Upper lobe of left lung (tissue), 6 donors: ENCODE results near the gene LMBRD2. TPM values are rescaled to one million over a fixed set of nuclear protein-coding genes. Genes with fewer than 3 reads are reported as not detected.

Source experiments
- ATAC-seq, 2 donors: fragments of 200-7000 bp; cut with Tn5 transposase; one replicate each; pipeline ENCODE4 v1.9.1; 2022; ENCODE audit warnings: mild to moderate bottlenecking in 2 of 2, moderate library complexity in 2 of 2; ENCODE audit not compliant: low FRiP score in 2 of 2
- DNase-seq, 2 donors: peaks; one replicate each; pipeline ENCODE4 v3.0.0-alpha.2; 2019 to 2020
- H3K27ac ChIP-seq, 4 donors: fragments of 200-600 bp; sonication (generic); one replicate each; pipeline ENCODE4 v1.5.1; 2016 to 2019
- H3K27me3 ChIP-seq, 4 donors: fragments of 200-600 bp; sonication (generic); one replicate each; pipeline ENCODE4 v1.5.1; 2017 to 2019
- H3K36me3 ChIP-seq, 4 donors: fragments of 200-600 bp; sonication (generic); one replicate each; pipeline ENCODE4 v1.5.1; 2016 to 2019
- H3K4me1 ChIP-seq, 4 donors: fragments of 200-600 bp; sonication (generic); one replicate each; pipeline ENCODE4 v1.5.1; 2018 to 2019
- H3K4me3 ChIP-seq, 4 donors: fragments of 200-600 bp; sonication (generic); one replicate each; pipeline ENCODE4 v1.5.1; 2017 to 2019; ENCODE audit warnings: mild to moderate bottlenecking in 2 of 4, moderate library complexity in 1 of 4
- H3K9me3 ChIP-seq, 4 donors: fragments of 200-600 bp; sonication (generic); one replicate each; pipeline ENCODE4 v1.5.1; 2018 to 2019
- CTCF ChIP-seq, 6 experiments: fragments of 450-650 bp in 4 of 6; fragments of 200-600 bp in 2 of 6; sonication (generic) in 2 of 6; IDR thresholded peaks; one replicate each; pipeline ENCODE4 v1.5.1; 2016 to 2019; ENCODE audit warnings: antibody characterized with exemption in 6 of 6
- EP300 ChIP-seq, 4 donors: sonication (generic); formaldehyde crosslinking; IDR thresholded peaks; one replicate each; pipeline ENCODE4 v1.5.1; 2017; ENCODE audit warnings: antibody characterized with exemption in 4 of 4, control low read depth in 2 of 4
- POLR2A ChIP-seq, 4 donors: fragments of 450-650 bp; IDR thresholded peaks; one replicate each; pipeline ENCODE4 v1.5.1; 2016 to 2017; ENCODE audit warnings: antibody characterized with exemption in 4 of 4, mild to moderate bottlenecking in 2 of 4
- POLR2AphosphoS5 ChIP-seq, 2 donors: sonication (generic); formaldehyde crosslinking; IDR thresholded peaks; one replicate each; pipeline ENCODE4 v1.5.1; 2017; ENCODE audit warnings: antibody characterized with exemption in 2 of 2
- WGBS, 2 donors: methylation state at CpG; one replicate each; pipeline ENCODE4 v1.1.5; 2017 to 2018; 5-methylcytosine and 5-hydroxymethylcytosine counted together
- total RNA-seq, 6 donors: library from RNA; depleted of rRNA in 4 of 6; stranded (reverse); fragments of >200 nt in 4 of 6; gene quantifications; one replicate each; pipeline versions ENCODE4 v1.1.0 to v1.2.1, GENCODE V29; 2016 to 2021
- donor health status: DM: no; HTN: no; CAD: no; lungs with moderate emphysema.
- donor health status: DM: no; HTN: yes; CAD: no; lungs with severe emphysema.

LMBRD2 gene
- total RNA-seq, 6 donors from 2014 or later = 3.8 to 27.0 (median 8.8) TPM

GRCh38 chr5:36173426-36173825 lies 21.7 kb upstream of the LMBRD2 start:
- ATAC-seq (no peak), DNase-seq (no peak)
- no peaks in the 10 kb centered on the region for H3K27me3 ChIP-seq
- H3K4me3 ChIP-seq = no peak overlapping the region
- no peak overlapping the region for H3K27ac ChIP-seq
- WGBS, 2 donors = 66 to 82% methylated on average over 2 of the region's 2 CpGs
- TF ChIP-seq EP300 (IDR thresholded peaks at IDR 0.05) (no peak), POLR2A (IDR thresholded peaks at IDR 0.05) (no peak), POLR2AphosphoS5 (IDR thresholded peaks at IDR 0.05) (no peak)
- no peaks in the 10 kb centered on the region for H3K4me1 ChIP-seq
- no peaks in the 10 kb centered on the region for H3K9me3 ChIP-seq
- peaks cover 4 to 66% (median 17%) of the 10 kb centered on the region in 4 donors for H3K36me3 ChIP-seq

GRCh38 chr5:36172599-36172998 lies 20.9 kb upstream of the LMBRD2 start:
- no peak for TF ChIP-seq CTCF (IDR thresholded peaks at IDR 0.05)
- TF ChIP-seq POLR2A (IDR thresholded peaks at IDR 0.05) = no peak
- TF ChIP-seq POLR2AphosphoS5 (IDR thresholded peaks at IDR 0.05) = no peak
- TF ChIP-seq EP300 (IDR thresholded peaks at IDR 0.05) = no peak
- ATAC-seq (no peak), DNase-seq (no peak)
- Histone ChIP-seq H3K36me3 (peaks cover 5 to 67% (median 23%) of the 10 kb centered on the region in 4 donors), H3K27me3 (no peaks in the 10 kb centered on the region), H3K4me1 (no peaks in the 10 kb centered on the region), H3K9me3 (no peaks in the 10 kb centered on the region), H3K27ac (no peak overlapping the region), H3K4me3 (no peak overlapping the region)
- 43 to 69% methylated on average over 1 of the region's 1 CpG for WGBS, 2 donors

GRCh38 chr5:36170832-36171424 lies 19.2 kb upstream of the LMBRD2 start:
- no peak overlapping the region for H3K4me3 ChIP-seq
- H3K9me3 ChIP-seq = no peaks in the 10 kb centered on the region
- TF ChIP-seq POLR2AphosphoS5 (IDR thresholded peaks at IDR 0.05) = no peak
- TF ChIP-seq POLR2A (IDR thresholded peaks at IDR 0.05) = no peak
- H3K27me3 ChIP-seq = no peaks in the 10 kb centered on the region
- no peaks in the 10 kb centered on the region for H3K4me1 ChIP-seq
- DNase-seq (no peak), ATAC-seq (no peak)
- peaks cover 10 to 77% (median 29%) of the 10 kb centered on the region in 4 donors for H3K36me3 ChIP-seq
- 78 to 89% methylated on average over 5 of the region's 5 CpGs for WGBS, 2 donors
- H3K27ac ChIP-seq = no peak overlapping the region

- whole genome bisulfite sequencing, 2 donors = 82 to 87% methylated on average over 4 of the region's 4 CpGs
- no peak for TF ChIP-seq CTCF (IDR thresholded peaks at IDR 0.05)
- no peak for TF ChIP-seq POLR2A (IDR thresholded peaks at IDR 0.05)
- TF ChIP-seq EP300 (IDR thresholded peaks at IDR 0.05) = no peak
- no peak for TF ChIP-seq POLR2AphosphoS5 (IDR thresholded peaks at IDR 0.05)
Observed at GRCh38 chr5:36168737-36169136, 17.1 kb upstream of the LMBRD2 start.

GRCh38 chr5:36164461-36164860 lies 12.8 kb upstream of the LMBRD2 start:
- no peak for DNase-seq
- no peak overlapping the region for H3K4me3 ChIP-seq
- no peak overlapping the region for H3K27ac ChIP-seq
- WGBS, 2 donors = 89 to 95% methylated on average over 4 of the region's 4 CpGs
- TF ChIP-seq POLR2AphosphoS5 (IDR thresholded peaks at IDR 0.05) (no peak), EP300 (IDR thresholded peaks at IDR 0.05) (no peak), POLR2A (IDR thresholded peaks at IDR 0.05) (no peak), CTCF (IDR thresholded peaks at IDR 0.05) (no peak)
- ATAC-seq = no peak
- no peaks in the 10 kb centered on the region for H3K4me1 ChIP-seq
- H3K36me3 ChIP-seq = peaks cover 12 to 85% (median 47%) of the 10 kb centered on the region in 4 donors
- H3K9me3 ChIP-seq = no peaks in the 10 kb centered on the region
- H3K27me3 ChIP-seq = no peaks in the 10 kb centered on the region

More at GRCh38 chr5:36168737-36169136, 17.1 kb upstream of the LMBRD2 start:
- no peak for ATAC-seq
- Histone ChIP-seq H3K27me3 (no peaks in the 10 kb centered on the region), H3K27ac (no peak overlapping the region), H3K4me3 (no peak overlapping the region), H3K9me3 (no peaks in the 10 kb centered on the region), H3K4me1 (no peaks in the 10 kb centered on the region), H3K36me3 (peaks cover 12 to 91% (median 37%) of the 10 kb centered on the region in 4 donors)
- DNase-seq = no peak
